GM21526 (cell line): ENCODE data around the gene PPP2R3B.
"Not testable (repeated sequence)": the region's sequence is repeated elsewhere in the genome, so short reads cannot be mapped to it uniquely, and the experiment has no call there.

Experiments
- ATAC-seq: cut with Tn5 transposase; IDR thresholded peaks from one replicate; pipeline ENCODE4 v1.9.1; 2021; ENCODE audit warnings: moderate library complexity; ENCODE audit not compliant: unreplicated experiment, low FRiP score

PPP2R3B gene

DNA sequence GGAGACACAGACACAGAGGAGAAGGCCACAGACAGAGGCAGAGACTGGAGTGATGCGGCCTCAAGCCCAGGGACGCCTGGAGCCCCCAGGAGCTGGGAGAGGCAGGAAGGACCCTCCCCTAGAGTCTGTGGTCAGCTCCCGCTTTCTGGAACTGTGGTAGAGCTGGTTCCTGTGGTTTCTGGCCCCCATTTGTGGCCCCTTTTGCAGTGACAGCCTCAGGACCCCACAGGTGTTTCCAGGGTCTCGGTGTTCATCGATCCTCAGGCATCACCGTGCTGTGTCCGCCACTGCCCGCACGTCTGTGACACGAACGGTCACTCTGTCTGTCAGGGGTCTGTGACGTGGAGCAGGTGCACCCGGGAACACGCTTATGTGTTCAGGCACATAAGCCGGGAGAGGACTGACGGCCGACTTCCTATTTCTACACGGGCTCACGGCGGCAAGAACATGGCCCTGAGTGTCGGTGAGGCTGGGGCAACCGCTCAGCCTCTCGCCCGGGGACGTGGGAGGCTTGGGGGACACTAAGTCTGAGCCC lies 76.0 kb downstream of the PPP2R3B start:
- no peak for ATAC-seq

GRCh38 chrX:308821-309520 lies 77.7 kb downstream of the PPP2R3B start:
- ATAC-seq = no peak

GRCh38 chrX:307261-308111 lies 79.2 kb downstream of the PPP2R3B start:
- no peak for ATAC-seq

GRCh38 chrX:306614-307251 lies 80.0 kb downstream of the PPP2R3B start:
- not testable (repeated sequence) for ATAC-seq

DNA sequence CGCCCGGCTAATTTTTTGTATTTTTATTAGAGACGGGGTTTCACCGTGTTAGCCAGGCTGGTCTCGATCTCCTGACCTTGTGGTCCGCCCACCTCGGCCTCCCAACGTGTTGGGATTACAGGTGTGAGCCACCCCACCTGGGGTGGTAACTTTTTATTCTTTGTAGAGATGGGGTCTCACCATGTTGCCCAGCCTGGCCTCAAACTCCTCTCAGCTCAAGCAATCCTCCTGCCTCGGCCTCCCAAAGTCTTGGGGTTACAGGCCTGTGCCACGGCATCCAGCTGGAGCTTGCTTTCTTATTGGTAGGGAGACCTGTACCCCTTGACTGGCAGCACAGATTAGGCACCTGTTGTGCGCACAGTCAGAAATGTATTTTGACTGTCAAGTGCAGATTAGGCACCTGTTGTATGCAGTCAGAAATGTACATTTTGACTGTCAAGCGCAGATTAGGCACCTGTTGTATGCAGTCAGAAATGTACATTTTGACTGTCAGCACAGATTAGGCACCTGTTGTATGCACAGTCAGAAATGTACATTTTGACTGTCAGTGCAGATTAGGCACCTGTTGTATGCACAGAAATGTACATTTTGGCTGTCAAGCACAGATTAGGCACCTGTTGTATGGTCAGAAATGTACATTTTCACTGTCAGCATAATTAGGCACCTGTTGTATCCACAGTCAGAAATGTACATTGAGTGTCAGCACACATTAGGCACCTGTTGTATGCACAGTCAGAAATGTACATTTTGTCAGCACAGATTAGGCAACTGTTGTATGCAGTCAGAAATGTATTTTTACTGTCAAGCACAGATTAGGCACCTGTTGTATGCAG lies 80.7 kb downstream of the PPP2R3B start:
- ATAC-seq = not testable (repeated sequence)

GRCh38 chrX:302975-303374 lies 83.7 kb downstream of the PPP2R3B start:
- ATAC-seq = no peak

DNA sequence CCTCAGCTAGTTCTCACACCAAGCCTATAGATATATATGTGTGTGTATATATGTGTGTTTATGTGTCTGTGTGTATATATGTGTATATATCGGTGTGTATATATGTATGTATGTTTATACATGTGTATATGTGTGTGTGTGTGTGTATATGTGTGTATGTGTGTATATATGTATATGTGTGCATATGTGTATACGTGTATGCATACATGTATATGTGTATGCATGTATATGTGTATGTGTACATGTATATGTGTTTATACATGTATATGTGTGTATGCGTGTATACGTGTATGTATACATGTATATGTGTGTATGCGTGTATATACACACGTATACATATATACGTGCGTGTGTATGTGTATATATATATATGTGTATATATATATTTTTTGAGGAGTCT lies 86.4 kb downstream of the PPP2R3B start:
- no peak for ATAC-seq

- ATAC-seq = no peak
Measured at GRCh38 chrX:298993-299392, 87.7 kb downstream of the PPP2R3B start.

DNA sequence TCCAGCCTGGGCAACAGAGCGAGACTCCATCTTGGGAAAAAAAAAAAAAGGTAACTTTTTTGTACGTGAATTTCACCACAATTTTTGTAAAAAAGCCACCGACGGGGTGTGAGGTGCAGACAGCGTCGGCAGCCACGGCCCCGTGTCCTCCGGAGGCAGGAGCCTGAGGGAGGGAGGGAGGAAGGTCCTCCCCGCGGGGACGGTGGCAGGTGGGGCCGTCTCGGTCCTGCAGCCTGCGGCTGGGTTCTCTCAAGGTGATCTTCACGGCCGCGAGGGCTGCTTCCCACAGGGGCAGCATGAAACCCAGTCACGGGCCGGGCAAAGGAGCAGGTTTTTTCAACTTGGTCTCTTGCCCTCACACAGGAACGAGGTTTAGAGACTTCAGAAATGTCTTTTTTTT lies 91.6 kb downstream of the PPP2R3B start:
- no peak for ATAC-seq

DNA sequence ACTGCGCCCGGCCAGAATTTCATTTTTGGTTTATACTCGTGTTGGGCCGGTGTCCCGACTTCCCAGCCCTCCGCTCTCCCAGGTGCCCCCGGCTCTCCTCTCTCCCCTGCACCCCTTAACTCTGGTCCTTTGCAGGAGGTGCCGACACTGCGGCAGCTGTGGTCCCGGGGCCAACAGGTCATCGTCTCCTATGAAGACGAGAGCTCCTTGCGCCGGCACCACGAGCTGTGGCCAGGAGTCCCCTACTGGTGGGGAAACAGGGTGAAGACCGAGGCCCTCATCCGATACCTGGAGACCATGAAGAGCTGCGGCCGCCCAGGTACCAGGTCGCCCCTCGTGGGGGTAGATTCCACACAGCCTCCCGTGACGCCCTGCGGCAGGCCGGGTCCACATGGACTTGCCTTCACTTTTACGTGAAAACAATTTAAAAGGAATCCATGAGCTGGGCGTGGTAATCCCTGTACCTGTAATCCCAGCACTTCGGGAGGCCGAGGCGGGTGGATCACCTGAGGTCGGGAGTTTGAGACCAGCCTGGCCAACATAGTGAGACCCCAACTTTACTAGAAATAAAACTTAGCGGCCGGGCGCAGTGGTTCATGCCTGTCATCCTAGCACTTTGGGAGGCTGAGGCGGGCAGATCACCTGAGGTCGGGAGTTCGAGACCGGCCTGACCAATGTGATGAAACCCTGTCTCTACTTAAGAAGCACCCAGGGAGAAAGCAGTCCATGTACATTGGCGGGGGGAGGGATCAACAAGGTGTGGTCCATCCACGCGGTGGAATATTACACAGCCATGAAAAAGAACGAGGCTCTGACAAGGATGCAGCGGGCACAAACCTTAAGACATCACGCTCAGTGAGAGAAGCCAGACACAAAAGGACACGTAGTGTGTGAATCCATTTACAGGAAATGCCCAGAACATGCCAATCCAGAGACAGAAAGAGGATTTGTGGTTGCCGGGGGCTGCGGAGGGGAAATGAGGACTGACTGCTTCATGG lies 93.5 kb downstream of the PPP2R3B start:
- no peak for ATAC-seq

GRCh38 chrX:291411-291901 lies 95.3 kb downstream of the PPP2R3B start:
- ATAC-seq = no peak

GRCh38 chrX:290476-291166 lies 96.1 kb downstream of the PPP2R3B start:
- no peak for ATAC-seq

DNA sequence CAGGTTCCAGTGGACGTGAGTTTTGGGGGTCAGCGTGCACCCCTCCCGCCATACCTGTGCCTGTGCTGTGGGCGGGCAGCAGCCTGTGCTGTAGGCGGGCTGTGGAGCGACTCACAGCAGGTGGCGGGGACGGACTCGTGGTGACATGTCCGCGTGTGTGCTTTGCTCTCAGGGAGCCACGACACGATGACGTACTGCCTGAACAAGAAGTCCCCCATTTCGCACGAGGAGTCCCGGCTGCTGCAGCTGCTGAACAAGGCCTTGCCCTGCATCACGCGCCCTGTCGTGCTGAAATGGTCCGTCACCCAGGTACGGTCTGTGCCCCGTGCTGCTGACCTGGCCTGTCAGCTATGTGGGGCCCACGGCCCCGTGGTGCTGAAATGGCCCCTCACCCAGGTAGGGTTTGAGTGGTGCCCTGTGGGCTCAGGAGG lies 98.1 kb downstream of the PPP2R3B start:
- ATAC-seq = no peak

GRCh38 chrX:287670-288069 lies 99.0 kb downstream of the PPP2R3B start:
- no peak for ATAC-seq

DNA sequence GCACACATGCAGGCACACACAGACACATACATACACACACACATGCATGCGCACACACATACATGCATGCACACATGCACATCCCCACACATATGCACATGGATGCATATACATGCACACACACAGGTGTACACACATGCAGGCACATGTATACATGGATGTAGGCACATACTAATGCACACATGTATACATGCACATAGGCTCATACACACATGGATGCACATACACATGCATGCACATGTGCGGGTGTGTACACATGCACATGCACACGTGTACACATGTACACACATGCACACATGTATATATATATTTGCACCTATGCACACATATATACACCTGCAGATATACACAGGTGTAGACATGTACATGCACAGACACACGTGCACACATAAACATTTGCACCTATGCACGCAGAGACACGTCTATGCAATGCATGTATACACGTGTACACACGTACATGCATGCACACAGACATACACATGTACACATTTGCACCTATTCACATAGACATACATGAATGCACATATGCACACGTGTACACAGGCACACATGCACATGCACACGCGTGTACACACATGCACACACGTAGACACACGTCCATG lies 101.5 kb downstream of the PPP2R3B start:
- no peak for ATAC-seq
